Liver (tissue), 9 donors: ENCODE measurements around the gene RTF1. TPM values are rescaled to one million over a fixed set of nuclear protein-coding genes. Genes with fewer than 3 reads are reported as not detected.

ENCODE experiments used
- DNase-seq: peaks from one replicate; pipeline ENCODE4 v3.0.0-alpha.2; 2017; ENCODE audit warnings: low spot score
- H3K27ac ChIP-seq, 2 donors: one replicate each; pipeline ENCODE4 v1.7.0; 2013; ENCODE audit warnings: inconsistent platforms in 2 of 2, low read length in 2 of 2, control low read depth in 1 of 2, low read depth in 1 of 2, mild to moderate bottlenecking in 1 of 2
- H3K27me3 ChIP-seq, 4 donors: one replicate each; pipeline versions ENCODE4 v1.6.1 to v1.7.0; 2013; ENCODE audit warnings: low read length in 3 of 4, inconsistent platforms in 1 of 4, mild to moderate bottlenecking in 1 of 4, moderate library complexity in 1 of 4; ENCODE audit not compliant: control insufficient read depth in 4 of 4, insufficient read depth in 4 of 4
- H3K36me3 ChIP-seq, 4 donors: one replicate each; pipeline versions ENCODE4 v1.6.1 to v1.7.0; 2013; ENCODE audit warnings: low read length in 3 of 4, mild to moderate bottlenecking in 3 of 4, low read depth in 1 of 4, moderate library complexity in 1 of 4; ENCODE audit not compliant: control insufficient read depth in 4 of 4, insufficient read depth in 3 of 4
- H3K4me1 ChIP-seq, 4 donors: one replicate each; pipeline versions ENCODE4 v1.6.1 to v1.7.0; 2013; ENCODE audit warnings: low read length in 3 of 4, mild to moderate bottlenecking in 3 of 4, moderate library complexity in 1 of 4; ENCODE audit not compliant: control insufficient read depth in 4 of 4, insufficient read depth in 4 of 4
- H3K4me3 ChIP-seq, 3 donors: one replicate each; pipeline versions ENCODE4 v1.6.1 to v1.7.0; 2013; ENCODE audit warnings: low read length in 3 of 3, control low read depth in 1 of 3, low read depth in 1 of 3, mild to moderate bottlenecking in 1 of 3
- H3K9ac ChIP-seq, 2 donors: one replicate each; pipeline ENCODE4 v1.7.0; 2013; ENCODE audit warnings: low read length in 2 of 2, mild to moderate bottlenecking in 2 of 2, moderate library complexity in 2 of 2, control low read depth in 1 of 2, low read depth in 1 of 2
- H3K9me3 ChIP-seq, 4 donors: one replicate each; pipeline versions ENCODE4 v1.6.1 to v1.7.0; 2013; ENCODE audit warnings: low read length in 3 of 4; ENCODE audit not compliant: control insufficient read depth in 4 of 4
- EGR1 ChIP-seq, 2 donors: IDR thresholded peaks; 2 replicates each; pipeline ENCODE4 v1.6.1; 2016 to 2018; ENCODE audit warnings: antibody characterized with exemption in 2 of 2, low read depth in 2 of 2
- FOXA1 ChIP-seq: IDR thresholded peaks from 2 replicates; pipeline ENCODE4 v1.6.1; 2016; ENCODE audit warnings: antibody characterized with exemption
- FOXA2 ChIP-seq: IDR thresholded peaks from 2 replicates; pipeline ENCODE4 v1.6.1; 2016; ENCODE audit warnings: antibody characterized with exemption
- GABPA ChIP-seq, 2 donors: IDR thresholded peaks in 1 of 2; conservative IDR thresholded peaks in 1 of 2; 2 replicates each; pipeline ENCODE4 v1.6.1; 2016; ENCODE audit warnings: antibody characterized with exemption in 2 of 2, mild to moderate bottlenecking in 1 of 2, moderate library complexity in 1 of 2
- HNF4A ChIP-seq, 2 donors: conservative IDR thresholded peaks; 2 replicates each; pipeline ENCODE4 v1.6.1; 2016; ENCODE audit warnings: antibody characterized with exemption in 2 of 2, mild to moderate bottlenecking in 2 of 2
- HNF4G ChIP-seq: IDR thresholded peaks from 2 replicates; pipeline ENCODE4 v1.6.1; 2016; ENCODE audit warnings: antibody characterized with exemption
- JUND ChIP-seq, 2 donors: IDR thresholded peaks; 2 replicates each; pipeline ENCODE4 v1.6.1; 2016; ENCODE audit warnings: antibody characterized with exemption in 2 of 2
- NR2F2 ChIP-seq: IDR thresholded peaks from 2 replicates; pipeline ENCODE4 v1.6.1; 2016; ENCODE audit warnings: antibody characterized with exemption
- RAD21 ChIP-seq, 2 donors: IDR thresholded peaks; 2 replicates each; pipeline ENCODE4 v1.6.1; 2016; ENCODE audit warnings: antibody characterized with exemption in 2 of 2, mild to moderate bottlenecking in 2 of 2
- TAF1 ChIP-seq: conservative IDR thresholded peaks from 2 replicates; pipeline ENCODE4 v1.6.1; 2016; ENCODE audit warnings: antibody characterized with exemption, mild to moderate bottlenecking
- YY1 ChIP-seq: IDR thresholded peaks from 2 replicates; pipeline ENCODE4 v1.6.1; 2016; ENCODE audit warnings: antibody characterized with exemption, mild to moderate bottlenecking
- WGBS: extraction: QIAGEN DNeasy Blood & Tissue Kit; methylation state at CpG from one replicate; pipeline ENCODE4 v1.1.7; 2013; 5-methylcytosine and 5-hydroxymethylcytosine counted together
- polyA plus RNA-seq, 2 donors: library from polyadenylated mRNA; stranded (reverse) in 1 of 2; unstranded in 1 of 2; fragments of 200-250 nt in 1 of 2; fragments of >200 nt in 1 of 2; fragmentation: Nextera tagmentation in 1 of 2; extraction: Ambion mirVana in 1 of 2; gene quantifications; one replicate each; pipeline versions ENCODE4 v1.2.1 to v1.2.3, GENCODE V29; 2013 to 2015
- total RNA-seq, 2 donors: library from RNA; depleted of rRNA; stranded (reverse); fragments of >200 nt; gene quantifications; one replicate each; pipeline ENCODE4 v1.2.3, GENCODE V29; 2014
- TF ChIP-seq, protein P1 (sequence below): IDR thresholded peaks from 2 replicates; pipeline ENCODE4 v1.6.1; 2016; ENCODE audit warnings: antibody characterized with exemption
- TF ChIP-seq, protein P2 (sequence below): IDR thresholded peaks from 2 replicates; pipeline ENCODE4 v1.6.1; 2016; ENCODE audit warnings: antibody characterized with exemption
- TF ChIP-seq, protein P3 (sequence below): IDR thresholded peaks from 2 replicates; pipeline ENCODE4 v1.6.1; 2016; ENCODE audit warnings: antibody characterized with exemption
- TF ChIP-seq, protein P4 (sequence below): fragments of 150-350 bp; IDR thresholded peaks from 2 replicates; pipeline ENCODE4 v1.5.1; 2017; ENCODE audit warnings: improper control_type of control experiment, low read depth, low read length; ENCODE audit not compliant: missing input control
- TF ChIP-seq, protein P5 (sequence below): IDR thresholded peaks from 2 replicates; pipeline ENCODE4 v1.6.1; 2016; ENCODE audit warnings: antibody characterized with exemption, mild to moderate bottlenecking
- donor health status: healthy.
- donor health status: healthy.
- donor health status: healthy.
- donor health status: healthy.
- donor health status: healthy.

The RTF1 gene
- total and polyA plus RNA-seq, 4 donors = 8.3 to 37.7 (median 12.1) TPM

DNA sequence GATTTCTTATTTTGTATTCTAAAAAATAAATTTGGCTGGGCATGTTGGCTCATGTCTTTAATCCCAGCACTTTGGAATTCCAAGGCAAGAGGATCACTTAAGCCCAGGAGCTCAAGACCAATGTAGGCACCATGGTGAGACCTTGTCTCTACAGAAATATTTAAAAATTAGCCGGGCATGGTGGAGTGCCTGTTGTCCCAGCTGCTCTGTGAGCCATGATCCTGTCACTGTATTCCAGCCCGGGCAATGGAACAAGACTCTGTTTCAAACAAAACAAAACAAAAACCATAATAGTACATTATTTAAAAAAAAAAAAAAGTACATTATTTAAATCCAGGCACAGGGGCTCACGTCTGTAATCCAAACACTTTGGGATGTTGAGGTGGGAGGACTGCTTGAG lies 5.5 kb upstream of the RTF1 start:
- no peak for TF ChIP-seq GABPA (IDR thresholded peaks at IDR 0.05 in 1 of 2, conservative IDR thresholded peaks at IDR 0.05 in 1 of 2)
- TF ChIP-seq, protein P1, sequence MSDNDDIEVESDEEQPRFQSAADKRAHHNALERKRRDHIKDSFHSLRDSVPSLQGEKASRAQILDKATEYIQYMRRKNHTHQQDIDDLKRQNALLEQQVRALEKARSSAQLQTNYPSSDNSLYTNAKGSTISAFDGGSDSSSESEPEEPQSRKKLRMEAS = no peak
- no peak for TF ChIP-seq EGR1 (IDR thresholded peaks at IDR 0.05; ENCODE audit: low read depth in 2 of 2)
- TF ChIP-seq TAF1 = no peak
- TF ChIP-seq YY1 = no peak
- TF ChIP-seq, protein P2, sequence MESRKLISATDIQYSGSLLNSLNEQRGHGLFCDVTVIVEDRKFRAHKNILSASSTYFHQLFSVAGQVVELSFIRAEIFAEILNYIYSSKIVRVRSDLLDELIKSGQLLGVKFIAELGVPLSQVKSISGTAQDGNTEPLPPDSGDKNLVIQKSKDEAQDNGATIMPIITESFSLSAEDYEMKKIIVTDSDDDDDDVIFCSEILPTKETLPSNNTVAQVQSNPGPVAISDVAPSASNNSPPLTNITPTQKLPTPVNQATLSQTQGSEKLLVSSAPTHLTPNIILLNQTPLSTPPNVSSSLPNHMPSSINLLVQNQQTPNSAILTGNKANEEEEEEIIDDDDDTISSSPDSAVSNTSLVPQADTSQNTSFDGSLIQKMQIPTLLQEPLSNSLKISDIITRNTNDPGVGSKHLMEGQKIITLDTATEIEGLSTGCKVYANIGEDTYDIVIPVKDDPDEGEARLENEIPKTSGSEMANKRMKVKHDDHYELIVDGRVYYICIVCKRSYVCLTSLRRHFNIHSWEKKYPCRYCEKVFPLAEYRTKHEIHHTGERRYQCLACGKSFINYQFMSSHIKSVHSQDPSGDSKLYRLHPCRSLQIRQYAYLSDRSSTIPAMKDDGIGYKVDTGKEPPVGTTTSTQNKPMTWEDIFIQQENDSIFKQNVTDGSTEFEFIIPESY = no peak
- TF ChIP-seq, protein P3, sequence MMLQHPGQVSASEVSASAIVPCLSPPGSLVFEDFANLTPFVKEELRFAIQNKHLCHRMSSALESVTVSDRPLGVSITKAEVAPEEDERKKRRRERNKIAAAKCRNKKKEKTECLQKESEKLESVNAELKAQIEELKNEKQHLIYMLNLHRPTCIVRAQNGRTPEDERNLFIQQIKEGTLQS = no peak
- TF ChIP-seq JUND (IDR thresholded peaks at IDR 0.05) = no peak
- TF ChIP-seq FOXA2 = no peak
- TF ChIP-seq RAD21 (IDR thresholded peaks at IDR 0.05) = no peak
- TF ChIP-seq NR2F2 = no peak
- TF ChIP-seq HNF4G = no peak
- no peak overlapping the region for H3K4me3 ChIP-seq
- no peaks in the 10 kb centered on the region for H3K27me3 ChIP-seq
- no peak overlapping the region for H3K27ac ChIP-seq
- WGBS = 93% methylated on average over 3 of the region's 3 CpGs
- no peak for DNase-seq
- no peaks in the 10 kb centered on the region for H3K36me3 ChIP-seq
- peaks cover 0 to 4% (median 2%) of the 10 kb centered on the region in 4 donors for H3K4me1 ChIP-seq
- no peaks in the 10 kb centered on the region for H3K9me3 ChIP-seq
- no peak overlapping the region for H3K9ac ChIP-seq

DNA sequence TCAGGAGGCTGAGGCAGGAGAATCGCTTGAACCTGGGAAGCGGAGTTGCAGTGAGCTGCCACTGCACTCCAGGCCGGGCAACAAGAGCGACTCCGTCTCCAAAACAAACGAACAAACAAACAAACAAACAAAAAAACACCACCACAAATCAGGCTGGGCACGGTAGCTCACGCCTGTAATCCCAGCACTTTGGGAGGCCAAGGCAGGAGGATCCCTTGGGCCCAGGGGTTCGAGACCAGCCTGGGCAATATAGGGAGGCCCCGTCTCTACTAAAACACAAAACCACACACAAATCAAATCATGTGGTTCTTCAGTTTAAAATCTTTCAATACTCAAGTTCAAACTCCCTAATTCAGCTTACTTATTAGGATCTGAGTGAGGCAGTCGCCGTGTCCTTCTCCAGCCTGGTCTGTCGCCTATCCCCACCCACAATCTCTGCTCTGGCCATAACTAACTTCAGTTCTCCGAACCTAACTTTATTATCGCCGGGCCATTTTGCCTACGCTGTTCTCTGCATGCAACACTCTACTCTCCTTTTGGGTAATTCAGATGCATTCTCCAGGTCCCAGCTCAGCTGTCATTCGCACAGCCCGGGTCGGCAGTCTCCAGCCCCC lies 660 bp upstream of the RTF1 start:
- Histone ChIP-seq H3K36me3 (no peaks in the 10 kb centered on the region), H3K27me3 (no peaks in the 10 kb centered on the region), H3K9ac (peak overlapping the region; percentile 88 to 100), H3K27ac (peak overlapping the region; percentile 88 to 93), H3K4me1 (peaks cover 1 to 21% (median 12%) of the 10 kb centered on the region in 4 donors), H3K4me3 (peak overlapping the region; percentile 97 to 98 (median 98)), H3K9me3 (no peaks in the 10 kb centered on the region)
- no peak for DNase-seq
- TF ChIP-seq YY1 (no peak), GABPA (IDR thresholded peaks at IDR 0.05 in 1 of 2, conservative IDR thresholded peaks at IDR 0.05 in 1 of 2) (no peak), HNF4A (conservative IDR thresholded peaks at IDR 0.05) (no peak), FOXA1 (no peak), TAF1 (no peak), EGR1 (IDR thresholded peaks at IDR 0.05; ENCODE audit: low read depth in 2 of 2) (no peak), FOXA2 (no peak), HNF4G (no peak), JUND (IDR thresholded peaks at IDR 0.05) (no peak)
- TF ChIP-seq, protein P2 = no peak
- TF ChIP-seq, protein P3 = no peak
- TF ChIP-seq, protein P4, sequence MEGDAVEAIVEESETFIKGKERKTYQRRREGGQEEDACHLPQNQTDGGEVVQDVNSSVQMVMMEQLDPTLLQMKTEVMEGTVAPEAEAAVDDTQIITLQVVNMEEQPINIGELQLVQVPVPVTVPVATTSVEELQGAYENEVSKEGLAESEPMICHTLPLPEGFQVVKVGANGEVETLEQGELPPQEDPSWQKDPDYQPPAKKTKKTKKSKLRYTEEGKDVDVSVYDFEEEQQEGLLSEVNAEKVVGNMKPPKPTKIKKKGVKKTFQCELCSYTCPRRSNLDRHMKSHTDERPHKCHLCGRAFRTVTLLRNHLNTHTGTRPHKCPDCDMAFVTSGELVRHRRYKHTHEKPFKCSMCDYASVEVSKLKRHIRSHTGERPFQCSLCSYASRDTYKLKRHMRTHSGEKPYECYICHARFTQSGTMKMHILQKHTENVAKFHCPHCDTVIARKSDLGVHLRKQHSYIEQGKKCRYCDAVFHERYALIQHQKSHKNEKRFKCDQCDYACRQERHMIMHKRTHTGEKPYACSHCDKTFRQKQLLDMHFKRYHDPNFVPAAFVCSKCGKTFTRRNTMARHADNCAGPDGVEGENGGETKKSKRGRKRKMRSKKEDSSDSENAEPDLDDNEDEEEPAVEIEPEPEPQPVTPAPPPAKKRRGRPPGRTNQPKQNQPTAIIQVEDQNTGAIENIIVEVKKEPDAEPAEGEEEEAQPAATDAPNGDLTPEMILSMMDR = no peak
- TF ChIP-seq, protein P1 = no peak
- TF ChIP-seq, protein P5, sequence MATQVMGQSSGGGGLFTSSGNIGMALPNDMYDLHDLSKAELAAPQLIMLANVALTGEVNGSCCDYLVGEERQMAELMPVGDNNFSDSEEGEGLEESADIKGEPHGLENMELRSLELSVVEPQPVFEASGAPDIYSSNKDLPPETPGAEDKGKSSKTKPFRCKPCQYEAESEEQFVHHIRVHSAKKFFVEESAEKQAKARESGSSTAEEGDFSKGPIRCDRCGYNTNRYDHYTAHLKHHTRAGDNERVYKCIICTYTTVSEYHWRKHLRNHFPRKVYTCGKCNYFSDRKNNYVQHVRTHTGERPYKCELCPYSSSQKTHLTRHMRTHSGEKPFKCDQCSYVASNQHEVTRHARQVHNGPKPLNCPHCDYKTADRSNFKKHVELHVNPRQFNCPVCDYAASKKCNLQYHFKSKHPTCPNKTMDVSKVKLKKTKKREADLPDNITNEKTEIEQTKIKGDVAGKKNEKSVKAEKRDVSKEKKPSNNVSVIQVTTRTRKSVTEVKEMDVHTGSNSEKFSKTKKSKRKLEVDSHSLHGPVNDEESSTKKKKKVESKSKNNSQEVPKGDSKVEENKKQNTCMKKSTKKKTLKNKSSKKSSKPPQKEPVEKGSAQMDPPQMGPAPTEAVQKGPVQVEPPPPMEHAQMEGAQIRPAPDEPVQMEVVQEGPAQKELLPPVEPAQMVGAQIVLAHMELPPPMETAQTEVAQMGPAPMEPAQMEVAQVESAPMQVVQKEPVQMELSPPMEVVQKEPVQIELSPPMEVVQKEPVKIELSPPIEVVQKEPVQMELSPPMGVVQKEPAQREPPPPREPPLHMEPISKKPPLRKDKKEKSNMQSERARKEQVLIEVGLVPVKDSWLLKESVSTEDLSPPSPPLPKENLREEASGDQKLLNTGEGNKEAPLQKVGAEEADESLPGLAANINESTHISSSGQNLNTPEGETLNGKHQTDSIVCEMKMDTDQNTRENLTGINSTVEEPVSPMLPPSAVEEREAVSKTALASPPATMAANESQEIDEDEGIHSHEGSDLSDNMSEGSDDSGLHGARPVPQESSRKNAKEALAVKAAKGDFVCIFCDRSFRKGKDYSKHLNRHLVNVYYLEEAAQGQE = no peak
- 29% methylated on average over 20 of the region's 20 CpGs for WGBS
